ENCODE data around the gene FBXL13.
"Not testable (repeated sequence)": the region's sequence is repeated elsewhere in the genome, so short reads cannot be mapped to it uniquely, and the experiment has no call there.

The FBXL13 gene

DNA sequence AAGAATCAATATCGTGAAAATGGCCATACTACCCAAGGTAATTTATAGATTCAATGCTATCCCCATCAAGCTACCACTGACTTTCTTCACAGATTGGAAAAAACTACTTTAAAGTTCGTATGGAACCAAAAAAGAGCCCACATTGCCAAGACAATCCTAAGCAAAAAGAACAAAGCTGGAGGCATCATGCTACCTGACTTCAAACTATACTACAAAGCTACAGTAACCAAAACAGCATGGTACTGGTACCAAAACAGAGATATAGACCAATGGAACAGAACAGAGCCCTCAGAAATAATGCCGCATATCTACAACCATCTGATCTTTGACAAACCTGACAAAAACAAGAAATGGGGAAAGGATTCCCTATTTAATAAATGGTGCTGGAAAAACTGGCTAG lies 53.7 kb downstream of the FBXL13 start:
- not testable (repeated sequence) for DNase-seq

- DNase-seq: not testable (repeated sequence)
Measured at GRCh38 chr7:103018295-103018694, 56.3 kb downstream of the FBXL13 start.

GRCh38 chr7:103011650-103012049 lies 62.9 kb downstream of the FBXL13 start:
- no peak for DNase-seq

- DNase-seq: no peak
Measured at GRCh38 chr7:103010211-103010610, 64.4 kb downstream of the FBXL13 start.

- no peak for DNase-seq
Measured at GRCh38 chr7:103009466-103010185, 65.0 kb downstream of the FBXL13 start.

DNA sequence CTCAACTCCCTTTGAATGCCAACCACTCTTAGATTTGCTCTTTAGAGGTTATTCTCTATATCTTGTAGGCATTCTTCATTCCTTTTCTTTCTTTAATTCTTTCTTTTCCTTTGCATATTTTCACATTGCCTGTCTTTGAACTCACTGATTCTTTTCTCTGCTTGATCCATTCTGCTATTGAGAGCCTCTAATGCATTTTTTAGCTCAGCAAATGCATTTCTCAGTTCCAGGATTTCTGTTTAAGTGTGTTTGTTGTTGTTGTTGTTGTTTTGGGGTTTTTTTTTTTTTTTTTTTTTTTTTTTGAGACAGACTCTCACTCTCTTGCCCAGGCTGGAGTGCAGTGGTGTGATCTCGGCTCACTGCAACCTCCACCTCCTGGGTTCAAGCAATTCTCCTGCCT lies 71.6 kb downstream of the FBXL13 start:
- no peak for DNase-seq

DNA sequence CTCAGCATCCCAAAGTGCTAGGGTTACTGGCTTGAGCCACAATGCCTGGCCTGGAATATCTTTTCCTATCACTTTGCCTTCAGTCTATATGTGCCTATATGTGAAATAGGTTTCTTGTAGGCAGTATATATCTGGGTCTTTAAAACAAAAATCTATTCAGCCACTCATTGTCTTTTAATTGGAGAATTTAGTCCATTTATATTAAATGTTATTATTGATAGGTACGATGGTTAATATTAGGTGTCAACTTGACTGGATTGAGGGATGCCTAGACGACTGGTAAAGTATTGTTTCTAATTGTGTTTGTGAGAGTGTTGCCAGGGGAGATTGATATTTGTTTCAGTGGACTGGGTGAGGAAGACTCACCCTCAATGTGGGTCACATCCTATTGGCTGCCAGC lies 73.4 kb downstream of the FBXL13 start:
- DNase-seq: no peak

DNA sequence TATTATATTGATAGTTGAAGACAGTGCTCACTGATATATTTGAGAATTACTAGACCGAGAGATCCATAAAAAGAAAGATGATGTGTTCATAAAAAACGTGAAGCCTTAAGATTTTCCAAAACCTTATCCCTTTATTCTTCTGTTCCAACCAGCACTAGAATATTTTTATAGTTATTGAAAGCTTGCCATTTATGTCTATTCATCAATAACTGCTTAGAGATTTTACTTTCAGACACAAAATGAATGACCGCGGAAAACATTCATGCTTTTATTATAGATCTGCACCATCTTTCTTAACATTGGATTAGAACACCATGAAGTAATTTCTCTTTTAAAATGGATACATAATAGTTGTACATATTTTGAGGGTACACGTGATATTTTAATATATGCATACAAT lies 77.6 kb downstream of the FBXL13 start:
- DNase-seq: no peak

DNA sequence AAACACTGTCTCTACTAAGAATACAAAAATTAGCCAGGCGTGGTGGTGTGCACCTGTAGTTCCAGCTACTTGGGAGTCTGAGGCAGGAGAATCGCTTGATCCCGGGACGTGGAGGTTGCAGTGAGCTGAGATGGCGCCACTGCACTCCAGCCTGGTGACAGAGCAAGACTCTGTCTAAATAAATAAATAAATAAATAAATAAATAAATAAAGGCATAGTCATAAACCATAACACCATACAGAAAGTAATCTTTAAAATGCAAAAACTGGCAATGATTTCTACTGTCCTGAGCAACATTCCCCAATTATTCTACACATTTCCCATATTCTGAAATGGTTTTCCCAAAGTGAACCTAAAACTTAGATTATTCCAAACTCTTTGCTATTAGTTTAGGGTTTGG lies 79.0 kb downstream of the FBXL13 start:
- not testable (repeated sequence) for DNase-seq

DNA sequence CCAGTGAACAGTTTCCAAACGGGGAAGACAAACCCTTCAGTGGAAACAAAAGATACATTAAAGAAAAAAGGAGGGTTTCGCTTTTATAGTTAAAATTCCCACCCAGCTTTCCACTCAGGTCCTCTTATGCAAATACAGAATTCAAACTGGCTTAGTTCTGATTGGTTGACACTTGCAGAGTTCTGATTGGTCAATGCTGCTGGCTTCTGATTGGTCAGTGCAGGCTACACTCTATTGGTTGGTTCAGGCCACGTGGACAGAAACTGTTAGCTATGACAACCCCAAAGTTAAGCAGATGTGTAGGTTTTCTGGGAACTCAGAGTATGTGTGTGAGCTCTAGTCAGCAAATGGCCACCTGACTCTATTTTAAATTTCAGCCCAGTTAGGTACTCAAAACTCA lies 80.0 kb downstream of the FBXL13 start:
- no peak for DNase-seq

GRCh38 chr7:102993718-102994029 lies 80.9 kb downstream of the FBXL13 start:
- no peak for DNase-seq

DNA sequence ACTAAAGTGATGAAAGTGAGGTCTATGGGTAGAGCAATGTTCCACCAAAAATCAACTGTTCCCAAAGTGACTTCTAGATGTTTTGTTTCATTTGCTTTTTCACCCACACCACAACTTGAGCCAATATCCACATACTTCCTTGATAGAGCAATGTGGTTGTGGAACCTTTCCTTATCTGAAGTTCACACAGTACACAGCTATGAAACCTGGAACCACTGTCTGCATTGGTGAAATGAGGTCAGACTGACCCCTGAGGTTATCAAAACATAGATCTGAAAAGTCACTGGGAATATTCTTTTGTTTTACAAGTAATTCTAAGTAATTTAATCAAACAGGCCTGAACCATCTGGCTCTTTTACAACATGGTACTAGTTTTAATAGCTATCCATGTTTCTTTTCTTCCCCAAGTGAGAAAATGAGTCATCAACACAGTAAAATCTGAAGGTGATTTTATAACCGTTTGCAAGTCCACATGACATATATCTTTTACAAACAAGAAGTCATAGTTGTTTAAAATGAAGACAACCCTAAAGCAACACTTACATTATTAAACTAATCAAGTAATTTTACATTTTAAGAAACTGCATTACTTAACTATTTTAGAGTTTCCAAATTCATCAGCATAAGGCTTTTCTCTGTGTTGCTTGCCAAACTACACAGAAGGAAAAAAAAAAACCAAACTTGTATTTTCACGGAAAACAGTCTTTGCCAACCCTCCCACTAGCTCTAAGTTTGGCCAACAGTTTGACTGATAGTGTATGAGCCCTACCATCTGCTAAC lies 81.5 kb downstream of the FBXL13 start:
- no peak for DNase-seq

DNA sequence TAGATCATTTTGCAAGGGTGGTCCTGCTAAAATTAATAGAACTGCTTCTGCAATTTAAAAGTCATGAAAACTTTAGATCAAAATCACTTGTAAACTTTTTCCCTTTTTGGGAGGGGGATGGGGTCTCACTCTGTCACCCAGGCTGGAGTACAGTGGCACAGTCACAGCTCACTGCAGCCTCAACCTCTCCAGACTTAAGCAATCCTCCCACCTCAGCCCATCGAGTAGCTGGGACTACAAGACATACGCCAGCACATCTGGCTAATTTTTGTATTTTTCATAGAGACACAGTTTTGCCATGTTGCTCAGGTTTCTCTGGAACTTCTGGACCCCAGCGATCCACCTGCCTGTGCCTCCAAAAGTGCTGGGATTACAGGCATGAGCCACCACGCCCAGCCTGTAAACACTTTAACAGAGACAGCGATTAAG lies 82.1 kb downstream of the FBXL13 start:
- DNase-seq: no peak

DNA sequence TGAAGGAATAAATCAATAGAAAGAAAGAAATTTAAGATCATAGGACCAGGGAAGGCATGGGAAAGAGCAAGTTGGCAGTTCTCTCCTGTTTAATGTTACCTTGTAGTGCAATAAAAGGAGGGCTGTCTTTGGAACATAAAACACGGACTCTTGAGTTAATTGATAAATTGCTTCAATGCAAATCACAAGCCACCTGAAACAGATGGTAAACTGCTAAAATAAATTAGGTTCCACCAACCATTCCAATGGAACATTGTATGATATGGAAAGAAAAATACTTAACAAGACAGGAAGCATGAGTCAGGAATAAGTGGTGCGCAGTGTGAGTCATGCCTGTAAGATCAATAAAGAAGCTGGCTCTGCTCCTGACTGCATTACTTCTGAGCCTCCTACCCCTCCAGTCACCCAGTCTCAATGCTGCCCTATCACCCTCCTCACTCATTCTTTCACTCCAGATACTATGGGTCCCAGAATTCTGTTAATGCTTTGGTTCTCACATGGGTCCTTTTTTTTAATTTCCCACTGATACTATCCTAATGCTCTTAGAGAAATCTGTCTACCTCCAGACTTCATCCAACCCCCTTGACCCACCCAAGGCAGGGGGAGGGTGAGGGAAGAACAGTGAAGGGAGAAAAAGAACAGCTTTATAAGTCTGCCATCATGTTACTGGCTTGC lies 82.9 kb downstream of the FBXL13 start:
- peak; percentile 45 for DNase-seq

GRCh38 chr7:102991077-102991539 lies 83.5 kb downstream of the FBXL13 start:
- no peak for DNase-seq

- no peak for DNase-seq
Measured at GRCh38 chr7:102990642-102991041, 84.0 kb downstream of the FBXL13 start.

GRCh38 chr7:102988631-102989560 lies 85.7 kb downstream of the FBXL13 start:
- DNase-seq: no peak

DNA sequence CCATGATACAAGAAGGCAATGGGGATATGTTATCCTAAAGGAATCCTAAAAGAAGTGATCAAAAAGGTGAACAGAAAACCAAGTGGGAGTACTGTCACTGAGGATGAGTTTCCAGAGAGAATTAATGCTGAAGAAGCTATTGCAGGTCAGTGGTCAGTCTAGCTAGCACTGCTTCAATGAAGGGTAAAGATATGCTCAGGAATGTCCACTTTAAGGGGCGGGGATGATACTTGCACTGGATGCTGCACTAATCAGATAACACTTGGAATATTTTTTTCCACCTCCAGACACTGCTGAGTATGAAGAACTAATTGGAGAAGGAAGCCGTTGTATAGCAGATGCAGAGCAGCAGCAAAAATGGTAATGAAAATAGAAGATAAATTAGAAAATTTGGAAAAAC lies 86.5 kb downstream of the FBXL13 start:
- no peak for DNase-seq

DNA sequence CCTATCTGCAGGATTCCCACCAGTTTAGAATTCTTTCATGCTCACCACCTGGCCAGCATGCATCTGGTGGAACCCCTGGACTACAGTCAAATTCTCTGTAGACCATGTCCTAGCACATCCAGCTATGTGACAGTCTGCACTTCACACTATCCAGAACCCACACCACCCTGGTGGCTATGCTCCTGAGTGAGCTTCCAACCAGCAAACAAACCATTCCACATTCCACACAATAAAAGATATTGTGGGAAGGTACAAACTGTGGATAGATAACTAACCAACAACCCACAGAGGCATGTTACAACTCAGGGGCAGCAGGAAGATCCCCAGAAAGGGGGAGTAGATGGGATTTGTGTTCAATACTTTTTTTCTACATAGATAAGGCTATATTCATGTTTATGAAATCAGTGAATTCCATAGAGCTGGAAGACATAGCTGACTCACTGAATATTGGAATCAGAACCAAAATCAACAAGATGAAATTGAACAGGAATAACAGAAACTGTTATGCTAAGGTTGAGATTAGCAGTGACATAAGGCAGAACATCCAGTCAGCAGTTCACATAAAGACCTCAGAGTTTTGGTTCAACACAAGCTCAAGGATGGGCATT lies 89.3 kb downstream of the FBXL13 start:
- DNase-seq: no peak

- DNase-seq: no peak
Measured at GRCh38 chr7:102983602-102984001, 91.0 kb downstream of the FBXL13 start.

GRCh38 chr7:102982235-102982634 lies 92.4 kb downstream of the FBXL13 start:
- no peak for DNase-seq

DNA sequence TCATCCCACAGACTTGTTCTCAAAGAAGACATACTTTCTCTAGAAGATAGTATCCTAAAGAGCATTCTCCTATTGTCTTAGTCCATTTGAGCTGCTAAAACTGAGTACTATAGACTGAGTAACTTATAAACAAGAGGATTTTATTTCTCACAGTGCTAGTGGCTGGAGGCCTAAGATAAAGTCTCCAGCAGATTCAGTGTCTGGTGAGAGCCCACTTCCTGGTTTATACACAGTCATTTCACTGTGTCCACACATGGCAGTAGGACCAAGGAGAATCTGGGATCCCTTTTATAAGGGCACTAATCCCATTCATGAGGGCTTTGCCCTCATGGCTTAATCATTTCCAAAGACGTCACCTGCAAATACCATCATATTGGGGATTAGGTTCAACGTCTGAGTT lies 93.1 kb downstream of the FBXL13 start:
- no peak for DNase-seq
